Tibial nerve (tissue), 4 donors: ENCODE data around the gene ERP44. TPM values are rescaled to one million over a fixed set of nuclear protein-coding genes. Genes with fewer than 3 reads are reported as not detected.

ENCODE experiments used
- DNase-seq, 2 donors: peaks; one replicate each; pipeline ENCODE4 v3.0.0-alpha.2; 2019; ENCODE audit warnings: low spot score in 2 of 2
- H3K27ac ChIP-seq, 4 donors: fragments of 200-600 bp; sonication (generic) in 3 of 4; one replicate each; pipeline ENCODE4 v1.5.1; 2017 to 2019; ENCODE audit warnings: mild to moderate bottlenecking in 1 of 4
- H3K27me3 ChIP-seq, 2 donors: fragments of 200-600 bp; sonication (generic) in 1 of 2; one replicate each; pipeline versions ENCODE4 v1.5.1 to v1.6.0; 2017 to 2019
- H3K36me3 ChIP-seq, 3 donors: fragments of 200-600 bp; sonication (generic); one replicate each; pipeline ENCODE4 v1.5.1; 2018 to 2019
- H3K4me1 ChIP-seq, 4 donors: fragments of 200-600 bp; sonication (generic) in 3 of 4; one replicate each; pipeline ENCODE4 v1.5.1; 2017 to 2019
- H3K4me3 ChIP-seq, 4 donors: fragments of 200-600 bp; sonication (generic) in 3 of 4; one replicate each; pipeline ENCODE4 v1.5.1; 2017 to 2019; ENCODE audit warnings: mild to moderate bottlenecking in 1 of 4, moderate library complexity in 1 of 4
- H3K9me3 ChIP-seq, 4 donors: fragments of 200-600 bp; sonication (generic) in 3 of 4; one replicate each; pipeline ENCODE4 v1.5.1; 2017 to 2019
- EP300 ChIP-seq, 2 donors: sonication (generic); formaldehyde crosslinking; IDR thresholded peaks; one replicate each; pipeline ENCODE4 v1.6.1; 2017; ENCODE audit warnings: antibody characterized with exemption in 2 of 2, mild to moderate bottlenecking in 1 of 2
- POLR2A ChIP-seq, 2 donors: fragments of 450-650 bp; IDR thresholded peaks; one replicate each; pipeline ENCODE4 v1.6.1; 2017; ENCODE audit warnings: antibody characterized with exemption in 2 of 2, mild to moderate bottlenecking in 2 of 2, moderate library complexity in 2 of 2
- WGBS, 2 donors: methylation state at CpG; one replicate each; pipeline ENCODE4 v1.1.5; 2018; 5-methylcytosine and 5-hydroxymethylcytosine counted together
- total RNA-seq, 4 donors: library from RNA; depleted of rRNA; stranded (reverse); fragments of >200 nt; gene quantifications; one replicate each; pipeline ENCODE4 v1.1.0, GENCODE V29; 2016
- TF ChIP-seq, protein P1 (sequence below), 5 experiments: fragments of 200-600 bp in 3 of 5; fragments of 450-650 bp in 2 of 5; sonication (generic) in 3 of 5; IDR thresholded peaks; one replicate each; pipeline ENCODE4 v1.5.1; 2016 to 2019; ENCODE audit warnings: antibody characterized with exemption in 5 of 5, mild to moderate bottlenecking in 3 of 5, moderate library complexity in 2 of 5

Gene ERP44
- total RNA-seq, 4 donors from 2014 or later, result 10.9 to 16.0 (median 13.4) TPM

DNA sequence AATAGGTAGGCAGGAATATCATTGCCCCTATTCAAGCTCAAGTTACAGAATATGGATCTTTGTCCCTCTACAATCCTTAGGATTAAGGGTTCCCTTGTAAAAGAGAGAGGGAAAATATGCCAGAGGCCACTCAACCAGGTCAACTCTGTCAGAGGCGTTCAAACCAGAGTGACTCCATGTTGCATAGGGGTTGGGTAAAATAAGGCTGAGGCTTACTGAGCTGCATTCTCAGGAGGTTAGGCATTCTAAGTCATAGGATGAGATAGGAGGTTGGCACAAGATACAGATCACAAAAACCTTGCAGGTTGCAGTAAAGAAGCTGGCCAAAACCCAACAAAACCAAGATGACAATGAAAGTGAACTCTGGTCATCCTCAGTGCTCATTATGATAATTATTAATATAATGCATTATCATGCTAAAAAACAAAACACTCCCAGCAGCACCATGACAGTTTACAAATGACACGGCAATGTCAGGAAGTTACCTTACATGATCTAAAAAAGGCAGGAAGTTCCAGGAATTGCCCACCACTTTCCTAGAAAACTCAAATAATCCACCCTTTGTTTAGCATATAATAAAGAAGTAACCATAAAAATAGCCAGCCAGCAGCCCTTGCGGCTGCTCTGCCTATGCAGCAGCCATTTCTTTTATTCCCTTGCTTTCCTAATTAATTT, 64.8 kb downstream of the ERP44 start:
- Histone ChIP-seq H3K4me1 (no peaks in the 10 kb centered on the region), H3K27me3 (no peaks in the 10 kb centered on the region), H3K9me3 (peaks cover 0 to 10% (median 3%) of the 10 kb centered on the region in 4 donors), H3K36me3 (peaks cover 0 to 34% (median 0%) of the 10 kb centered on the region in 3 donors), H3K4me3 (no peak overlapping the region), H3K27ac (no peak overlapping the region)
- no peak for TF ChIP-seq EP300 (IDR thresholded peaks at IDR 0.05)
- TF ChIP-seq, protein P1, sequence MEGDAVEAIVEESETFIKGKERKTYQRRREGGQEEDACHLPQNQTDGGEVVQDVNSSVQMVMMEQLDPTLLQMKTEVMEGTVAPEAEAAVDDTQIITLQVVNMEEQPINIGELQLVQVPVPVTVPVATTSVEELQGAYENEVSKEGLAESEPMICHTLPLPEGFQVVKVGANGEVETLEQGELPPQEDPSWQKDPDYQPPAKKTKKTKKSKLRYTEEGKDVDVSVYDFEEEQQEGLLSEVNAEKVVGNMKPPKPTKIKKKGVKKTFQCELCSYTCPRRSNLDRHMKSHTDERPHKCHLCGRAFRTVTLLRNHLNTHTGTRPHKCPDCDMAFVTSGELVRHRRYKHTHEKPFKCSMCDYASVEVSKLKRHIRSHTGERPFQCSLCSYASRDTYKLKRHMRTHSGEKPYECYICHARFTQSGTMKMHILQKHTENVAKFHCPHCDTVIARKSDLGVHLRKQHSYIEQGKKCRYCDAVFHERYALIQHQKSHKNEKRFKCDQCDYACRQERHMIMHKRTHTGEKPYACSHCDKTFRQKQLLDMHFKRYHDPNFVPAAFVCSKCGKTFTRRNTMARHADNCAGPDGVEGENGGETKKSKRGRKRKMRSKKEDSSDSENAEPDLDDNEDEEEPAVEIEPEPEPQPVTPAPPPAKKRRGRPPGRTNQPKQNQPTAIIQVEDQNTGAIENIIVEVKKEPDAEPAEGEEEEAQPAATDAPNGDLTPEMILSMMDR (IDR thresholded peaks at IDR 0.05), result no peak
- no peak for TF ChIP-seq POLR2A (IDR thresholded peaks at IDR 0.05)
- 71 to 73% methylated on average over 3 of the region's 3 CpGs for WGBS, 2 donors
- DNase-seq, result no peak

DNA sequence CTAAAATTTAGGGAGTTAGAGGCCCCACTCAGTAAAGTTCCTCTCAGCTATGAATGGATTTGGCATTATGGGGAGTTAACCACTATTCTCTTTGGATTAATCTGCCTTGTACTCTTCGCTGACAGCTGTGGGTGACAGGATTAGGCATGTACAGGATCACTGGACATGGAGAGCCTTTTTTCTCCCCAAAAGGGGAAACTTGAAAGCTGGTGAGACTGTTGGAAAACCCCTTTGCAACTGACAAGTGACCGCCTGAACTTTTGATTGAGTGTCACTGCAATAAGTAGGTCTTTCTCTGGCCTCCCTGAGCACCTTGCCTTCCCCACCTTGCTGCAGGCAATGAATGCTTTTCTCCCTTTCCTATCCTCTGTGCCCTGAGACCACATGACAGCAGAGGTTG, 68.3 kb downstream of the ERP44 start:
- H3K4me3 ChIP-seq, result no peak overlapping the region
- H3K9me3 ChIP-seq, result no peaks in the 10 kb centered on the region
- H3K4me1 ChIP-seq, result no peaks in the 10 kb centered on the region
- TF ChIP-seq, protein P1 (IDR thresholded peaks at IDR 0.05), result no peak
- no peak for TF ChIP-seq EP300 (IDR thresholded peaks at IDR 0.05)
- WGBS, 2 donors, result 90 to 94% methylated on average over 2 of the region's 2 CpGs
- no peaks in the 10 kb centered on the region for H3K27me3 ChIP-seq
- peaks cover 0 to 18% (median 0%) of the 10 kb centered on the region in 3 donors for H3K36me3 ChIP-seq
- DNase-seq, result no peak
- no peak overlapping the region for H3K27ac ChIP-seq

DNA sequence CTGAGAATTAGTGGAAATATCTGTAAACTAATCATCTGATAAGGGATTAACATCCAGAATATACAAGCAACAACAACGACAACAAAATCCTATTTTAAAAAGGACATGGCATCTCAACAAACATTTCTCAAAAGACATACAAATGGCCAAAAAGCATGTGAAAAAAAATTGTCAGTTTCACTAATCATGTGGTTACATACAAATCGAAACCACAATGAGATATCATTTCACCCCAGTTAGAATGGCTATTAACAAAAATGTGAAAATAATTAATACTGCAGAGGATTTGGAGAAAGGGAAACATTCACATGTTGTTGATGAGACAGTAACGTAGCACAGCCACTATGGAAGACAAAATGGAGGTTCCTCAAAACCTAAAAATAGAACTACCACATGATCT, 69.5 kb downstream of the ERP44 start:
- Histone ChIP-seq H3K27ac (no peak overlapping the region), H3K36me3 (peaks cover 0 to 28% (median 0%) of the 10 kb centered on the region in 3 donors), H3K27me3 (no peaks in the 10 kb centered on the region), H3K9me3 (peaks cover 0 to 8% (median 1%) of the 10 kb centered on the region in 4 donors), H3K4me3 (no peak overlapping the region), H3K4me1 (no peaks in the 10 kb centered on the region)
- no peak for DNase-seq
- TF ChIP-seq, protein P1 (IDR thresholded peaks at IDR 0.05), result no peak
- TF ChIP-seq POLR2A (IDR thresholded peaks at IDR 0.05) (no peak), EP300 (IDR thresholded peaks at IDR 0.05) (no peak)
- 80 to 84% methylated on average over 3 of the region's 3 CpGs for WGBS, 2 donors

DNA sequence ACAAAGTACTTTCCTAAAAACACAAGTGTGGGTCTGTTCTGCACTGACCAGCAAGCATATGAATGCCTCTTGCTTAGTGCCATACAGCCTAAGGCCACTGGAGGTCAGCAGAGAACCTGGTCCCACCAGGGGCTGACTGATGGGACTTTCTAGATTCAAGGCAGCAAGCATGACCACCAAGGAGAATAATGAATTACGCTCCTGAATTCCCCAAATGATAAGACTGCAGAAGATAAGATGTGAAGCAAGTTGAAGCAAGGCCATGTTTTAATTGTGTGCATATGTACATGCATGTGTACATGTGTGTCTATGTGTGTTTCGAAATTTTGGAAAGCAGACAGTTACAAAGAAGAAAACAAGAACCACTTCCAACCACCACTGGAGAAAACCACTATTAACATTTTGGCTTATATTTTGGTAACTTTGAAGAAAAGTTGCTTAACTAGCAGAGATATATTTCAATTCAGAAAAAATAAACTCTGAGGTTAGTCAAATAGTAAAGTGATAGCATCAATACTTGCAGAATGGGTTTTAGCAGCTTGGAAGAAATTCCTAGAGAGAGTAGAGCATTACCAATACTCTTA, 70.5 kb downstream of the ERP44 start:
- peaks cover 0 to 8% (median 1%) of the 10 kb centered on the region in 4 donors for H3K9me3 ChIP-seq
- H3K27me3 ChIP-seq, result no peaks in the 10 kb centered on the region
- peaks cover 0 to 28% (median 0%) of the 10 kb centered on the region in 3 donors for H3K36me3 ChIP-seq
- DNase-seq, result peak; percentile 39 to 75
- TF ChIP-seq, protein P1 (IDR thresholded peaks at IDR 0.05), result peak; percentile 64 to 86 (median 80)
- no peak for TF ChIP-seq EP300 (IDR thresholded peaks at IDR 0.05)
- H3K4me1 ChIP-seq, result no peaks in the 10 kb centered on the region
- H3K27ac ChIP-seq, result no peak overlapping the region
- no peak overlapping the region for H3K4me3 ChIP-seq
- WGBS, 2 donors, result 61 to 62% methylated on average over 2 of the region's 2 CpGs

DNA sequence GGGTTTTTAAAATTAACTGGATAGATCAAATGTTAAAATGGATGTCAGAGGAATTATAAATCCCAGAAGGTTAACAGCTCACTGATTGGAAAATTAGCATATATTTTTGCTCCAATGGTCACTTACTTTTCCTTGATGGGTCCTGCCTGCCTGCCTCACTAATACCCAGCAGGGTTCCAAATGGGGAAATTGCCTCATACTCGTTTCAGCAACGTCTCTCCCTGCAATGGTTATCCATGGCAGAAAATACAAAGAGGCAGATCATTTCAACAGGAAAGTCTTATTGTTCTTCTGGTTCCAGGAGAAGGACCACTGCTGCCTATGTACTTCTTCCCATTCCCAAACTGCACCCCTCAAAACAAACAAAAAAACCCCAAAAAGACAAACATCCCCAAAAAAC, 71.3 kb downstream of the ERP44 start:
- DNase-seq, result no peak
- 52 to 58% methylated on average over 2 of the region's 2 CpGs for WGBS, 2 donors
- Histone ChIP-seq H3K4me3 (no peak overlapping the region), H3K27ac (no peak overlapping the region), H3K36me3 (peaks cover 0 to 24% (median 0%) of the 10 kb centered on the region in 3 donors), H3K27me3 (no peaks in the 10 kb centered on the region), H3K9me3 (peaks cover 0 to 8% (median 1%) of the 10 kb centered on the region in 4 donors), H3K4me1 (no peaks in the 10 kb centered on the region)
- TF ChIP-seq EP300 (IDR thresholded peaks at IDR 0.05) (no peak), POLR2A (IDR thresholded peaks at IDR 0.05) (no peak)
- TF ChIP-seq, protein P1 (IDR thresholded peaks at IDR 0.05), result no peak
